DOHH2 (cell line): Measurements from ENCODE around the gene TAF1A.

Source experiments
- CTCF ChIP-seq: fragments of 200-600 bp; sonication (generic); IDR thresholded peaks from one replicate; pipeline ENCODE4 v1.5.1; 2014; ENCODE audit warnings: antibody characterized with exemption, mild to moderate bottlenecking, low read depth, low read length; ENCODE audit not compliant: poor library complexity, severe bottlenecking
- EZH2phosphoT487 ChIP-seq: fragments of 200-600 bp; sonication (generic); IDR thresholded peaks from 2 replicates; pipeline ENCODE4 v1.6.1; 2017; ENCODE audit warnings: borderline replicate concordance, mild to moderate bottlenecking, antibody characterized with exemption, low read length, moderate library complexity, mixed read lengths

DNA sequence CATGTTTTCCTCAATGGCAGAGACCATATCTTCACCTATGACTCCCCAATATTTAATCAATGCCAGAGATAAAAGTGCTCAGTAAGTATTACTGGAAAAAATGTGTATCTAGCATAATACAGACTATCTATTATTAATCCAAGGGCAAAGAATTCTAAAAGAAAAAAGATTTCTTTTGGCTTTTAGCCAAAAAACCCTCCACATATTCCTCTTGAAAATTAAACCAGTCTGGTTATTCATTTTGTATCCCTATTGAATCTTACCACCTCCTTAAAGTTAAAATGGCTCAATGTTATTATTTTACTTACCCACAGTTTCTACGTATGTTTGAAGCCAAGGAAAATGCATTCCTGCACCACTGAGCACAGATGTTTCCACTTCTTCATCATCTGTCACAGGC, 1.6 kb downstream of the TAF1A start:
- no peak for TF ChIP-seq CTCF
- TF ChIP-seq EZH2phosphoT487: no peak
